Ecto neural progenitor cell (in vitro differentiated cells): ENCODE results near the gene CARD19.
A peak's percentile ranks its signal among the peaks of the same experiment; 100 is the strongest.

Source experiments
- DNase-seq: peaks from one replicate; pipeline ENCODE4 v3.0.0-alpha.2; 2018; ENCODE audit warnings: low spot score

CARD19 gene

GRCh38 chr9:93064392-93065134, 31.5 kb upstream of the CARD19 start:
- DNase-seq, result no peak

DNA sequence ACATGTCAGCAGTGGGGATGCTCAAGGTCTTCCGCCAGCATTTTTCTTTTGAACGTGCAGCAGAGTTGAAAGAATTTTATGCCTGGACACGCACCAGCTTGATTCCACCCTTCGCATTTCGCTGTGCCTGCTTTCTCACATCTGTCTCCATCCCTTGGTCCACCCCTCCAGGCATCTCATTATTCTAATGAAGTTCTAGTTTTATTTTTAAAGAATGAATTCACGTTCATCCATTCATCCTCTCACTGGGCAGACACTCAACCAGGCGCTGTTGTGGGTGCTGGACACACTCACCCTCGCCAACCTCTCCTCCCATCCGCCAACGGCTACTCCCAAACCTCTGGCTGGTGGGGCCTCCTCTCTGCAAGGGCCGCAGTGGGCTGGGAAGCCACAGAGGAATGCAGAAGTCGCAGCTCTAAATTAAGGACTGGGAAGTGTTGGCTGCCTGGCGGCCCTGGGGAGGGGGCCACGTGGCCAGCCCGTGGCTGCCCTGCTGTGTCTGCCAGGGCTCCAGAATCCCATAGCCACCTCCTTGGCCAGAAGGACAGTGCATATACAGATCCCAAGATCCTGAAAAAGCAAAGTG, 30.8 kb upstream of the CARD19 start:
- DNase-seq, result no peak

GRCh38 chr9:93066978-93067603, 28.9 kb upstream of the CARD19 start:
- no peak for DNase-seq

DNA sequence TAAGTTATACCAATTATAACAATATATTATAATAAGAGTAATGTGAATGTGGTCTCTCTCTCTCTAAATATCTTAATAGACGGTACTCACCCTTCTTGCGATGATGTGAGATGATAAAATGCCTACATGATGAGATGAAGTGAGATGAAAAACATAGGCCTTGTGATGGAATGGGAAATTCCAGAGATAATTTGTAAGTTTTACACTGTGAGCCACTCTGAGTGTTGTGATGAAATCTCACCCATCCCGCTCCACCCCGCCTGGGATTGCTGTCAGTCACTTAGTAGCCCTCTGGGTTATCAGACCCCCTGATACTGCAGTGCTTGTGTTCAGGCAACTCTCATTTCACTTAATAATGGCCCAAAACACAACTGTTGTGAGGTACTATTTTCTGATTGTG, 27.1 kb upstream of the CARD19 start:
- no peak for DNase-seq

DNA sequence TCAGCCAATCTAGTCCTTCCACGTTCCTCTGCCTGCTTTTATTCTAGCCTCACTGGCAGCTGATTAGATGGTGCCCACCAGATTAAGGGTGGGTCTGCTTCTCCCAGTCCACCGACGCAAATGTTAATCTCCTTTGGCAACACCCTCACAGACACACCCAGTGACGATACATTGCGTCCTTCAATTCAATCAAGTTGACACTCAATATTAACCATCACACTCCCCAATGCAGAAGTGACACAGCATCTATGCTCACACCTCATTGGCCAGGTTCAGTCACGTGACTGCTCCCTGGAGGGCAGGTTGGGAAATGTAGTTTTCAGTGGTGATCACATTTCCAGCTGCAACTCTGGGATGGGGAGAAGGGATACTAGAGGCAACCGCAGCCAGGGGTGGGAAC, 24.6 kb upstream of the CARD19 start:
- no peak for DNase-seq

- DNase-seq, result no peak
Measured at GRCh38 chr9:93072383-93072795, 23.6 kb upstream of the CARD19 start.

DNA sequence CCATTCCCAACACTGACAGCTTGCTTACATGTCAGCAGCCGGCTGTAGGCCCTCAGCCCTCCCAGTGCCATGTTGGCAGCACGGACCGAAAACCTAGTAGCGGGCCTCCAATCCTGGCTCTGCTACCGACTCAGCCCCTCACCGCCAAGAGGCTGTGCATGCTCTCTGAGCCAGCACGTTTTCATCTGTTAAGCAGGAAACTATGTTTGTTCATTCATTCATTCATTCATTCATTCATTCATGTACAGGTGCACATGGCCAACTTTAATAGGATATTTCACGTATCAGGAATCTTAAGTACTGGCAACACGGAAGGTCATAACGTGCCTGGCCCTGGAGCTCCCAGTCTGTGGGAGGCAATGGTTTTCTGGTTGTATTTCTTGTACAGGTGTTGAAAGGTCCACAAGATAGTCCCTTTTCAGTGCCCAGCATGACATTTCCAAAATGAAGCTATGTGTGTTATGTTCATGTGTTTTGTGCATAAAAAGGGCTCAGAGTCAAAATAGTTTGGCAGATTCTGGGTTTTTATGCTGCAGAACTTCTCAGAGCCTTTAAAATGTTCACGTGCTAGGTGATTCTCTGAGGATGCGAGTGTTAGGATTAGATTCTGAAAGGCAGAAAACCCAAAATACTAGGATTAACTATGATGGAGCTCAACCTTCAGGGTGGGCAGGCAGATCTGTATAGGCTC, 19.8 kb upstream of the CARD19 start:
- no peak for DNase-seq

DNA sequence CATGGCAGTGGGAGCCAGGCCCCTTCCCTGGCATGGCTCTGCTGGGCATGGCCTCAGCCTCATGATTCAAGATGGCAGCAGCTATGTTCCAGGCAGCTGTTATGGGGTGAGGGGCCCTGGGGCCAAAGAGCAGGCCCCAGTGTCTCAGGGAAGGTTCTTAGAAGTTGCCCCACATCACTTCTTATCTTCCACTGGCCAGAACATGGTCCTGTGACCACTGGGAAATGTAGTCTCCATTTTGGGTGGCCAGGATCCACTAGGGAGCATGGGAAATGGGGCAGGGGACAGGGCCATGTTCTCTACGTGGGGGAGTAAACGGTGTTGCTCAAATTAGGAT, 19.3 kb upstream of the CARD19 start:
- no peak for DNase-seq

DNA sequence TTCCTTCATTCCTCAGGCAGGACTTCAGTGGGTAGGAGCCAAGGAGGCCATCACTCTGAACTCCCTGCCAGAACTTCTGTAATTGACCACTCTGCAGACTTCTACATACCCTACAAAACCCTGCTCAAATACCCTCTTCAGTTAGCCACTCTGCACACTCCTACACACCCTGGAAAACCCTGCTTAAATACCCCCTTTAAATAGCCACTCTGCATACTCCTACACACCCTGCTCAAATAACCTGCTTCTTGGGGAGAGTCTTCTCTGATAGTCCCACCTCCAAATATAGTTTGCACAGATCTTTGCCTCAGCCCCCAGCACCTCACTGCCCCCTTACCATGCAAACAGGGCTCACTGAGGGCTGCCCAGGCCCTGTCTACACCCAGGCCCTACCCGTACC, 18.6 kb upstream of the CARD19 start:
- no peak for DNase-seq

DNA sequence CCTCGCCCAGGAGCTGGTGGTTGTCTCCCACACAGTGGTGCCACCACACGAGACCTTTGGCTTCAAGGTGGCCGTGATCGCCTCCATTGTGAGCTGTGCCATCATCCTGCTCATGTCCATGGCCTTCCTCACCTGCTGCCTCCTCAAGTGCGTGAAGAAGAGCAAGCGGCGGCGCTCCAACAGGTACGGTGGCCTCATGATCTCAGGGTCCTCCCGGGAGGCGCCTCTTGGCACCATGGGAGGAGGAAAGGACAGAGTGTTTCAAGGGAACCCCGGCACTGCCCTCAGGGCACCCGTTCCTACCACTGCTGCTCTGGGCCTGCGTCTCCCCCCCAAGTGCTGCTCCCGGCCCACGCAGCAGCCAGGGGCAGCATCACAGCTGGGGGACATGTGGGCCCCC, 18.2 kb upstream of the CARD19 start:
- no peak for DNase-seq

DNA sequence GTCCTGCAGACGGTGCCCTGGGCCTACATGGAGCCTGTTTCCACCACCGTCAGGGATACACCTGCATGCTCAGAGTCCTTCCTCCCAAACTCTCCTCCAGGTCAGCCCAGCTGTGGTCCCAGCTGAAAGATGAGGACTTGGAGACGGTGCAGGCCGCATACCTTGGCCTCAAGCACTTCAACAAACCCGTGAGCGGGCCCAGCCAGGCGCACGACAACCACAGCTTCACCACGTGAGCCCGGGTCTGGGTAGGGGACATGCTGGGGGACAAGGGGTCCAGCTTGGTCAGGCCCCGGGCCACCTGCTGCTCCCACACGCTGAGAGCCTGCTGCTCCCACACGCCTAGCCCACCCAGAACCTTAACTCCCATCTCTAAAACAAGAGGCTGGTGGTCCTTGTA, 16.6 kb upstream of the CARD19 start:
- DNase-seq, result no peak

DNA sequence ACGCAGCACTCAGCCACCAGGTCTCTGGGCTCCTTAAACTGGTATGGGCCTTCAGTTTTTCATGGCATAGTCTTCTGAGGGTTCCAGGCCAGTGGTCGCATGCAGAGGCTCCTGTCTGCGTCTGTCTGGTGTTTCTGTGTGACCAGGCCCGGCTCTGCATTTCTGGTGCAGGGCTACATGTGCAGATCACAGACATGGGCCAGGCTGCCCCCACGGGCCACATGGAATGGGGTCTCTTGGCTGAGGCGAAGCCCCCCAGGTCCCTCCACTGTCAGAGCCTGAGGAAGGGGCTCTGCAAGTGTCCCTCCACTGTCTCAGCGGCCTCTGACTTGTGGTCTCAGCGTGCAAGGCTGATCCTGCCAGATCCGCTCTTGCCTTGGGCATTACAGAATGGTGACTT, 15.6 kb upstream of the CARD19 start:
- peak; percentile 42 for DNase-seq

- peak; percentile 35 for DNase-seq
Measured at GRCh38 chr9:93081081-93081529, 14.9 kb upstream of the CARD19 start.

DNA sequence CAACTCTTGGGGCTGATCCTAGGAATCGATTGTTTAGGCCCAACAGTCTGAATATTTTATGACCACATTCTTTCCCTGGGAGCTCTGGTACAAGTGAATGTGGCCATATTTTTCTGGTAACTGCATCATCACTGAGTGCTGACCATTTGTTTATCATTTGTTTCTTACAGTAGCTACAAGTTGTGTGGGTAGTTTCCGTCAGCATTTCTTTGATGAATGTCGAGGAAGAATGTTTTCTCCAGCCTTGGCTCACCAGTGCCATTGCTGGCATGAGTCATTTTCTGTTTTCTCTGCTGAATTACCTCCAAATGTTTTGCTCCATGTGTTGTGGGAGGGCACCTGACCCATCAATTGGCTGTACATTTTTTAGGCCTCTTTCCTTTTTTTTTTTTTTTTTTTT, 14.1 kb upstream of the CARD19 start:
- DNase-seq, result no peak

GRCh38 chr9:93082841-93083411, 13.1 kb upstream of the CARD19 start:
- peak; percentile 49 for DNase-seq

- DNase-seq, result no peak
Measured at GRCh38 chr9:93083592-93084470, 12.2 kb upstream of the CARD19 start.

- no peak for DNase-seq
Measured at GRCh38 chr9:93084471-93084881, 11.5 kb upstream of the CARD19 start.

GRCh38 chr9:93085676-93086075, 10.3 kb upstream of the CARD19 start:
- DNase-seq, result peak; percentile 26

- DNase-seq, result peak; percentile 19
Measured at GRCh38 chr9:93086447-93087224, 9.4 kb upstream of the CARD19 start.

GRCh38 chr9:93087971-93088655, 7.9 kb upstream of the CARD19 start:
- peak; percentile 15 for DNase-seq
